ENCODE measurements around the gene STK32B.

The STK32B gene

GRCh38 chr4:5052204-5052702 lies 973 bp downstream of the STK32B start:
- Histone ChIP-seq H3K79me2 (ENCODE audit: insufficient read depth, low read length) (no peaks in the 10 kb centered on the region), H3K9me2 (replicated peaks; ENCODE audit: low read depth, low read length) (no peaks in the 10 kb centered on the region), H3K27me3 (ENCODE audit: insufficient read depth, low read length, poor library complexity, severe bottlenecking) (no peaks in the 10 kb centered on the region), H3K4me1 (ENCODE audit: insufficient read depth, low read length, poor library complexity, severe bottlenecking) (no peaks in the 10 kb centered on the region), H3K9ac (ENCODE audit: low read depth, low read length, poor library complexity, severe bottlenecking) (no peak overlapping the region), H2AFZ (ENCODE audit: low read length) (no peak overlapping the region), H4K20me1 (ENCODE audit: insufficient read depth, low read length, poor library complexity, severe bottlenecking) (no peaks in the 10 kb centered on the region), H3K9me3 (ENCODE audit: insufficient read depth, low read depth, low read length) (no peaks in the 10 kb centered on the region), H3K4me2 (ENCODE audit: low read depth, low read length, poor library complexity, severe bottlenecking) (no peak overlapping the region), H3K36me3 (ENCODE audit: insufficient read depth, low read length) (no peaks in the 10 kb centered on the region), H3K4me3 (ENCODE audit: low read length, poor library complexity, severe bottlenecking) (no peak overlapping the region), H3F3A (ENCODE audit: low read depth) (no peaks in the 10 kb centered on the region)
- TF ChIP-seq EZH2phosphoT487 (IDR thresholded peaks at IDR 0.05; ENCODE audit: borderline replicate concordance) (no peak), CTCF (conservative IDR thresholded peaks at IDR 0.05; ENCODE audit: low read length) (no peak)

- Histone ChIP-seq H2AFZ (ENCODE audit: low read length) (no peak overlapping the region), H4K20me1 (ENCODE audit: insufficient read depth, low read length, poor library complexity, severe bottlenecking) (no peaks in the 10 kb centered on the region), H3F3A (ENCODE audit: low read depth) (no peaks in the 10 kb centered on the region), H3K4me3 (ENCODE audit: low read length, poor library complexity, severe bottlenecking) (no peak overlapping the region), H3K27me3 (ENCODE audit: insufficient read depth, low read length, poor library complexity, severe bottlenecking) (no peaks in the 10 kb centered on the region), H3K4me1 (ENCODE audit: insufficient read depth, low read length, poor library complexity, severe bottlenecking) (no peaks in the 10 kb centered on the region), H3K9me3 (ENCODE audit: insufficient read depth, low read depth, low read length) (no peaks in the 10 kb centered on the region), H3K4me2 (ENCODE audit: low read depth, low read length, poor library complexity, severe bottlenecking) (no peak overlapping the region), H3K9ac (ENCODE audit: low read depth, low read length, poor library complexity, severe bottlenecking) (no peak overlapping the region), H3K9me2 (replicated peaks; ENCODE audit: low read depth, low read length) (no peaks in the 10 kb centered on the region), H3K36me3 (ENCODE audit: insufficient read depth, low read length) (no peaks in the 10 kb centered on the region), H3K79me2 (ENCODE audit: insufficient read depth, low read length) (no peaks in the 10 kb centered on the region)
- TF ChIP-seq EZH2phosphoT487 (IDR thresholded peaks at IDR 0.05; ENCODE audit: borderline replicate concordance) (no peak), CTCF (conservative IDR thresholded peaks at IDR 0.05; ENCODE audit: low read length) (no peak)
Observed at GRCh38 chr4:5052726-5053425, 1.6 kb downstream of the STK32B start.

GRCh38 chr4:5054532-5054931 lies 3.3 kb downstream of the STK32B start:
- Histone ChIP-seq H2AFZ (ENCODE audit: low read length) (no peak overlapping the region), H3K4me3 (ENCODE audit: low read length, poor library complexity, severe bottlenecking) (no peak overlapping the region), H3K4me2 (ENCODE audit: low read depth, low read length, poor library complexity, severe bottlenecking) (no peak overlapping the region), H3K79me2 (ENCODE audit: insufficient read depth, low read length) (no peaks in the 10 kb centered on the region), H3K9me3 (ENCODE audit: insufficient read depth, low read depth, low read length) (no peaks in the 10 kb centered on the region), H3K9ac (ENCODE audit: low read depth, low read length, poor library complexity, severe bottlenecking) (no peak overlapping the region), H3K9me2 (replicated peaks; ENCODE audit: low read depth, low read length) (no peaks in the 10 kb centered on the region), H4K20me1 (ENCODE audit: insufficient read depth, low read length, poor library complexity, severe bottlenecking) (no peaks in the 10 kb centered on the region), H3K36me3 (ENCODE audit: insufficient read depth, low read length) (no peaks in the 10 kb centered on the region), H3K4me1 (ENCODE audit: insufficient read depth, low read length, poor library complexity, severe bottlenecking) (no peaks in the 10 kb centered on the region), H3K27me3 (ENCODE audit: insufficient read depth, low read length, poor library complexity, severe bottlenecking) (no peaks in the 10 kb centered on the region), H3F3A (ENCODE audit: low read depth) (no peaks in the 10 kb centered on the region)
- TF ChIP-seq CTCF (conservative IDR thresholded peaks at IDR 0.05; ENCODE audit: low read length), result no peak
- TF ChIP-seq EZH2phosphoT487 (IDR thresholded peaks at IDR 0.05; ENCODE audit: borderline replicate concordance), result no peak

Measured in Loucy (cell line).